Measurements from ENCODE around the gene NFS1.
"Not testable (repeated sequence)": the region's sequence is repeated elsewhere in the genome, so short reads cannot be mapped to it uniquely, and the experiment has no call there.

The NFS1 gene

GRCh38 chr20:35709259-35709658, 10.1 kb upstream of the NFS1 start:
- DNase-seq (ENCODE audit: low spot score), result no peak

GRCh38 chr20:35708502-35708901, 9.3 kb upstream of the NFS1 start:
- DNase-seq (ENCODE audit: low spot score), result no peak

- DNase-seq (ENCODE audit: low spot score), result not testable (repeated sequence)
Observed at GRCh38 chr20:35706591-35707529, 7.7 kb upstream of the NFS1 start.

- DNase-seq (ENCODE audit: low spot score), result peak; percentile 4
Observed at GRCh38 chr20:35705894-35706293, 6.7 kb upstream of the NFS1 start.

- DNase-seq (ENCODE audit: low spot score), result no peak
Observed at GRCh38 chr20:35704514-35705261, 5.5 kb upstream of the NFS1 start.

GRCh38 chr20:35702824-35703695, 3.9 kb upstream of the NFS1 start:
- DNase-seq (ENCODE audit: low spot score), result peak; percentile 13

GRCh38 chr20:35702051-35702823, 3.1 kb upstream of the NFS1 start:
- peak; percentile 24 for DNase-seq (ENCODE audit: low spot score)

- DNase-seq (ENCODE audit: low spot score), result peak; percentile 28
Observed at GRCh38 chr20:35700625-35701148, 1.5 kb upstream of the NFS1 start.

GRCh38 chr20:35699957-35700624, 939 bp upstream of the NFS1 start:
- no peak for DNase-seq (ENCODE audit: low spot score)

- DNase-seq (ENCODE audit: low spot score), result peak; percentile 36
Observed at GRCh38 chr20:35698298-35699126, 640 bp downstream of the NFS1 start.

GRCh38 chr20:35697696-35698297, 1.4 kb downstream of the NFS1 start:
- no peak for DNase-seq (ENCODE audit: low spot score)

- DNase-seq (ENCODE audit: low spot score), result no peak
Observed at GRCh38 chr20:35695978-35696377, 3.2 kb downstream of the NFS1 start.

- DNase-seq (ENCODE audit: low spot score), result no peak
Observed at GRCh38 chr20:35695245-35695749, 3.9 kb downstream of the NFS1 start.

- no peak for DNase-seq (ENCODE audit: low spot score)
Observed at GRCh38 chr20:35690265-35690664, 8.9 kb downstream of the NFS1 start.

- peak; percentile 33 for DNase-seq (ENCODE audit: low spot score)
Observed at GRCh38 chr20:35686872-35687271, 12.3 kb downstream of the NFS1 start.

GRCh38 chr20:35685368-35685767, 13.8 kb downstream of the NFS1 start:
- DNase-seq (ENCODE audit: low spot score), result not testable (repeated sequence)

GRCh38 chr20:35681960-35682359, 17.2 kb downstream of the NFS1 start:
- no peak for DNase-seq (ENCODE audit: low spot score)

- no peak for DNase-seq (ENCODE audit: low spot score)
Observed at GRCh38 chr20:35680452-35681183, 18.5 kb downstream of the NFS1 start.

All from cerebellar cortex (tissue), 1 donor.